ENCODE results near the gene YIF1B. TPM values are rescaled to one million over a fixed set of nuclear protein-coding genes. Genes with fewer than 3 reads are reported as not detected.

YIF1B gene
- total and polyA plus RNA-seq, 9 of the 15 experiments (the other 6 are each of a cell fraction or from before 2014, with no cell fraction given) = 8.5 to 586 (median 323) TPM

- TF ChIP-seq ZNF609 (CRISPR knock-in tag; IDR thresholded peaks at IDR 0.05; ENCODE audit: borderline replicate concordance) (no peak), PML (IDR thresholded peaks at IDR 0.05; ENCODE audit: low read length) (no peak), XRCC3 (IDR thresholded peaks at IDR 0.05) (no peak), HSF4 (CRISPR knock-in tag; IDR thresholded peaks at IDR 0.05; ENCODE audit: borderline replicate concordance) (no peak), KAT2B (IDR thresholded peaks at IDR 0.05; ENCODE audit: low read depth, low read length) (no peak), BACH1 (tag; IDR thresholded peaks at IDR 0.05) (no peak)
Observed at GRCh38 chr19:38294090-38294489, 21.7 kb downstream of the YIF1B start (continued).

GRCh38 chr19:38293281-38293680, 22.5 kb downstream of the YIF1B start:
- Histone ChIP-seq H3K4me2 (ENCODE audit: insufficient read depth, low read length) (no peak overlapping the region), H3K36me3 (ENCODE audit: control insufficient read depth, insufficient read depth, low read length) (no peaks in the 10 kb centered on the region), H3K9ac (ENCODE audit: insufficient read depth in 1 of 2, low read depth in 2 of 2, low read length in 2 of 2) (peak overlapping the region in 1 of 2 experiments; percentile 11; a peak in 1 of 4 replicates), H3K27me3 (ENCODE audit: control insufficient read depth in 2 of 2, insufficient read depth in 2 of 2, low read length in 2 of 2) (no peaks in the 10 kb centered on the region), H3K27ac (ENCODE audit: extremely low read depth, low read depth, low read length) (no peak overlapping the region), H3K9me3 (replicated peaks; ENCODE audit: control insufficient read depth, insufficient read depth, low read depth, low read length) (no peaks in the 10 kb centered on the region), H3K9me1 (ENCODE audit: control insufficient read depth, insufficient read depth, low read length) (no peaks in the 10 kb centered on the region), H3K79me2 (ENCODE audit: control insufficient read depth, insufficient read depth, low read length) (no peaks in the 10 kb centered on the region), H3K4me3 (no peak overlapping the region), H4K20me1 (replicated peaks; ENCODE audit: control insufficient read depth, insufficient read depth, low read length) (no peaks in the 10 kb centered on the region), H2AFZ (ENCODE audit: low read depth, low read length) (no peak overlapping the region), H3K4me1 (replicated peaks in 1 of 2; ENCODE audit: control insufficient read depth in 2 of 2, insufficient read depth in 2 of 2, low read length in 2 of 2) (peaks cover 0 to 22% of the 10 kb centered on the region in 2 experiments; a peak in 2 of 5 replicates)
- ChIA-PET CTCF (ENCODE audit: low intra/inter-chr PET ratio) (no interaction called here), POLR2A (no interaction called here)
- BruUV-seq (replicated peaks) = no TSS peak
- in situ Hi-C loops (cut with MboI) = no loop called here
- 79% methylated on average over 9 of the region's 9 CpGs for WGBS (ENCODE audit: insufficient coverage, low coverage, missing lambda C conversion rate)
- no peak for FAIRE-seq
- intact Hi-C loops (cut with micrococcal nuclease) = no loop called here
- DNase-seq (ENCODE audit: extremely low read depth in 1 of 4, low spot score in 3 of 4) = no peak
- ATAC-seq = no peak
- TF ChIP-seq TARDBP (IDR thresholded peaks at IDR 0.05) (no peak), NR2C2 (CRISPR knock-in tag; IDR thresholded peaks at IDR 0.05) (no peak), NR2C2 (tag; IDR thresholded peaks at IDR 0.05) (no peak), POLR2G (IDR thresholded peaks at IDR 0.05; ENCODE audit: low read depth, low read length) (no peak)

Data from K562 (cell line).